ENCODE measurements around the gene FASTKD2.
"Not testable (repeated sequence)": the region's sequence is repeated elsewhere in the genome, so short reads cannot be mapped to it uniquely, and the experiment has no call there.

FASTKD2 gene

GRCh38 chr2:206790311-206790935, 25.0 kb downstream of the FASTKD2 start:
- no peak overlapping the region for H3K4me3 ChIP-seq (ENCODE audit: low read depth, low read length)

GRCh38 chr2:206792645-206793044, 27.2 kb downstream of the FASTKD2 start:
- no peak overlapping the region for H3K4me3 ChIP-seq (ENCODE audit: low read depth, low read length)

GRCh38 chr2:206797376-206797775, 32.0 kb downstream of the FASTKD2 start:
- no peak overlapping the region for H3K4me3 ChIP-seq (ENCODE audit: low read depth, low read length)

GRCh38 chr2:206798000-206798399, 32.6 kb downstream of the FASTKD2 start:
- no peak overlapping the region for H3K4me3 ChIP-seq (ENCODE audit: low read depth, low read length)

- no peak overlapping the region for H3K4me3 ChIP-seq (ENCODE audit: low read depth, low read length)
Measured at GRCh38 chr2:206799083-206799482, 33.7 kb downstream of the FASTKD2 start.

- no peak overlapping the region for H3K4me3 ChIP-seq (ENCODE audit: low read depth, low read length)
Measured at GRCh38 chr2:206800506-206801417, 35.4 kb downstream of the FASTKD2 start.

GRCh38 chr2:206801418-206802189, 36.2 kb downstream of the FASTKD2 start:
- H3K4me3 ChIP-seq (ENCODE audit: low read depth, low read length), result no peak overlapping the region

- H3K4me3 ChIP-seq (ENCODE audit: low read depth, low read length), result no peak overlapping the region
Measured at GRCh38 chr2:206802654-206803514, 37.5 kb downstream of the FASTKD2 start.

- H3K4me3 ChIP-seq (ENCODE audit: low read depth, low read length), result no peak overlapping the region
Measured at GRCh38 chr2:206804326-206804725, 38.9 kb downstream of the FASTKD2 start.

GRCh38 chr2:206805887-206806607, 40.6 kb downstream of the FASTKD2 start:
- H3K4me3 ChIP-seq (ENCODE audit: low read depth, low read length), result no peak overlapping the region

- H3K4me3 ChIP-seq (ENCODE audit: low read depth, low read length), result not testable (repeated sequence)
Measured at GRCh38 chr2:206807624-206808023, 42.2 kb downstream of the FASTKD2 start.

GRCh38 chr2:206812471-206812870, 47.1 kb downstream of the FASTKD2 start:
- H3K4me3 ChIP-seq (ENCODE audit: low read depth, low read length), result not testable (repeated sequence)

- no peak overlapping the region for H3K4me3 ChIP-seq (ENCODE audit: low read depth, low read length)
Measured at GRCh38 chr2:206814498-206814897, 49.1 kb downstream of the FASTKD2 start.

GRCh38 chr2:206820807-206821206, 55.4 kb downstream of the FASTKD2 start:
- H3K4me3 ChIP-seq (ENCODE audit: low read depth, low read length), result no peak overlapping the region

GRCh38 chr2:206823178-206823577, 57.8 kb downstream of the FASTKD2 start:
- no peak overlapping the region for H3K4me3 ChIP-seq (ENCODE audit: low read depth, low read length)

- H3K4me3 ChIP-seq (ENCODE audit: low read depth, low read length), result no peak overlapping the region
Measured at GRCh38 chr2:206824087-206824618, 58.7 kb downstream of the FASTKD2 start.

GRCh38 chr2:206824993-206825392, 59.6 kb downstream of the FASTKD2 start:
- no peak overlapping the region for H3K4me3 ChIP-seq (ENCODE audit: low read depth, low read length)

- no peak overlapping the region for H3K4me3 ChIP-seq (ENCODE audit: low read depth, low read length)
Measured at GRCh38 chr2:206831442-206831995, 66.1 kb downstream of the FASTKD2 start.

GRCh38 chr2:206832873-206833272, 67.5 kb downstream of the FASTKD2 start:
- no peak overlapping the region for H3K4me3 ChIP-seq (ENCODE audit: low read depth, low read length)
